ENCODE data around the gene ABCB9.

- TF ChIP-seq CTCF (IDR thresholded peaks at IDR 0.05; ENCODE audit: poor library complexity): no peak
- no peak for TF ChIP-seq EZH2 (IDR thresholded peaks at IDR 0.05; ENCODE audit: borderline replicate concordance)
Measured at GRCh38 chr12:122947352-122947792, 18.9 kb downstream of the ABCB9 start.
